GM21367 (cell line): ENCODE results near the gene CMC2.

Source experiments
- ATAC-seq: cut with Tn5 transposase; IDR thresholded peaks from one replicate; pipeline ENCODE4 v1.9.1; 2021; ENCODE audit not compliant: unreplicated experiment

The CMC2 gene

GRCh38 chr16:80981103-80981502 is 25.6 kb downstream of the CMC2 start:
- no peak for ATAC-seq

DNA sequence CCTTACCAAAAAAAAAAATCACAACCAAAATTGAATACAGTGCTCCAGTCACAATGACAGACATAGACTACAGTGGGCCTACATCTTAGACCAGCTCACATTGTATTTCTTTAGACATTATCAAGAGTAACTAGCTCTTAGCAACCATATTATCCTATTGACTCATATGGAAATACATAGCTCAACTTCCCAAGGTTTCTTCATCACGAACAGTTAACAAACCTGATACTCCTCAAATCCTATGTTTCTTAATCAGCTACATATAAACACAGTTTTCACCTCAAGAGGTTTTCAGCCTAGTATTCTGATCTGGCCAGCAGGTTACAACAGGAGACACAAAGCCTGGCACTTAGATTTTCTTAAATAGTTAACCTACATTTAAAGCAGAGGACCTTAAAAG is 29.7 kb downstream of the CMC2 start:
- ATAC-seq, result no peak

DNA sequence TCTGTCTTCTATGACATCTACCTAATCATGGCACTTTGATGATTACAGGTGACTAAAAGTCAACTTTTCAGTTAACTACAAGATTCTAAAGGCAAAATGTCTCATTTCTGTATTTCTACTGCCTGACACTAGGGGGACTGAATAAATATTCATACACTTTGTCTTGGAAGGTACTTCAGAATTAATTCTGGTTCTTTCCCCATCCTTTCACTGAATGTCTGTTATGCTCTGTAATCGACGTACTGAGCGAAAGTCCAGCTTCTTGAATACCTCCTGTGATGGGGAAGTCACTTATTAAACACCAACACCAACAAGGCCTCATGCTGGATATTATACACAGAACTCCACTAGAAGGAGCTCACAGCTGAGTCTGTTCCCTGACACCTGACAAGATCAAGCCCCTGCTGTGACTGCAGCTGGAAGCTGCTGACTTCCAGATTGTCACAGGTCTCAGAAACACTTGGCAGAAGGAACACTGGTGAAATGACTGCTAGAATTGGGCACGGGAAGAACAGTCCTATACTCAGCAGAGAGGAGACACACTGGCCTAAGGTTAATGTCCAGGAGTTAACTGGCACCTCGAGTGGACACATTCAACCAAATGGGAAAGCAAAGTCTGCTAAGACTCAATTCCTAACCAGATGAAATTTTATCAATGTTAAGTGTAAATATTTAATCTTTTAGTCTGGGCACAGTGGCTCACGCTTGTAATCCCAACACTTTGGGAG is 31.9 kb downstream of the CMC2 start:
- ATAC-seq, result no peak

- ATAC-seq, result no peak
These were observed 32.7 kb downstream of the CMC2 start for GRCh38 chr16:80973991-80974390.

DNA sequence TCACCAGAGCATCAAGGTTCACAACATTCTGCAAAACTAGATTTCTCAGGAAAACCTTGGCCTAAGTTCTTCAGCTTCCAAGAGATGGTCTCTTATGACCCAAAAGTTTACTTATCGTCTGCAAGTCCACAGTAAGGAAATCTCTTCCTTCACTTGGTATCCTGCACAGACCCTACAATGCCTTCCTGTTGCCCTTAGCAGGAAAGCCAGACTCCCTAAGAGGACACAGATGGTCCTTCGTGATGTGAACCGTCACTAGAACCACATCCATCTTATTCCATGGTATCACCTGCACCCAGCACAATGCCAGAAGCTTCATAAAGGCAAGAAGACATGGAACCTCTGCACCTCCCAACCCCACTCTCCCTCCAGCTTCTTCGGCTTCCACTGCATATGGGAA is 34.1 kb downstream of the CMC2 start:
- ATAC-seq, result no peak

- ATAC-seq, result no peak
These were observed 34.9 kb downstream of the CMC2 start for GRCh38 chr16:80971819-80972218.

- ATAC-seq, result no peak
These were observed 37.6 kb downstream of the CMC2 start for GRCh38 chr16:80969114-80969484.

GRCh38 chr16:80968386-80969113 is 38.1 kb downstream of the CMC2 start:
- no peak for ATAC-seq

- no peak for ATAC-seq
These were observed 40.1 kb downstream of the CMC2 start for GRCh38 chr16:80966617-80967016.

DNA sequence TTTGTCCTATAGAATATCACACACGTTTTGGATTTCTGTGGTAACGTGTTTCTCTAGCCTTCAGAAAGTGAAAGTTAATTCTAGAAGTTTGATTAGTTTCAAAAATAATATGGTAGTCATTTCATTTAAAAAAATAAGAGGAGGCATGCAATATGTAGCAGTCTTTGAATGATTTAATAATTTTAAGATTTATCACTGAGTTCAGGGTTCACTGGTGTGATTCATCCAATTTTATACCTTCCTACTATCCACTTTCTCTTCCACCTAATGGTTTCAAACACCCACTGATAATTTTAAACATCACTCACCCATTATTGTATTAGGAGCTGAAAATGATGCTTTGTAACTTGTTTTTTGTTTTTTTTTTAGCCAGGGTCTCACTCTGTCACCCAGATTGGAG is 42.3 kb downstream of the CMC2 start:
- no peak for ATAC-seq

- ATAC-seq, result no peak
These were observed 43.8 kb downstream of the CMC2 start for GRCh38 chr16:80962879-80963278.

DNA sequence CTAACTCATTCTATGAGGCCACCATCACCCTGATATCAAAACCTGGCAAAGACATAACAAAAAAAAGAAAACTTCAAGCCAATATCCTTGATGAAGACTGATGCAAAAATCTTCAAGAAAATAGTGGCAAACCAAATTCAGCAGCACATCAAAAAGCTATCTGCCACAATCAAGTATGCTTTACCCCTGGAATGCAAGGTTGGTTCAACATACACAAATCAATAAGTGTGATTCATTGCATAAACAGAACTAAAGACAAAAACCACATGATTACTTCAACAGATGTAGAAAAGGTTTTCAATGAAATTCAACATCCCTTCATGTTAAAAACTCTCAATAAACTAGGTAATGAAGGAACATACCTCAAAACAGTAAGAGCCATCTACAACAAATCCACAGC is 48.4 kb downstream of the CMC2 start:
- ATAC-seq, result no peak

GRCh38 chr16:80954985-80955384 is 51.7 kb downstream of the CMC2 start:
- ATAC-seq, result no peak

- no peak for ATAC-seq
These were observed 57.7 kb downstream of the CMC2 start for GRCh38 chr16:80948886-80949493.

- no peak for ATAC-seq
These were observed 58.7 kb downstream of the CMC2 start for GRCh38 chr16:80947708-80948625.

DNA sequence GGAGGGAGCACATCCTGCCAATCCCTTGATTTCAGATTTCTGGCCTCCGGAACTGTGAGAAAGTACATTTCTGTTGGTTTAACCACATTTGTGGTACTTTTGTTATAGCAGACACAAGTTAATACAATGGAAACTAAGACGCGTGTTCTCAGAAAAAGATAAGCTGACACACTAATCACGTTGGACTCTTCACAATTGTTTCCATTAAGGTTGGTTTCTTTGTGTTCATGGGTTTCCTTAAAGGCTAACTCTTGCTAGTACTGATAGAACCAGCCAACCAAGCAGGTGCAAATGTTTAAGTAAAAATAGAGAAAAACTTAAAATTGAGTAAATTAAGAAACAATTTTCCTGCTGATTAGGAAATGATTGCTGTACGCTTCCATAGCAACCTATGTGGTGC is 59.4 kb downstream of the CMC2 start:
- ATAC-seq, result no peak

DNA sequence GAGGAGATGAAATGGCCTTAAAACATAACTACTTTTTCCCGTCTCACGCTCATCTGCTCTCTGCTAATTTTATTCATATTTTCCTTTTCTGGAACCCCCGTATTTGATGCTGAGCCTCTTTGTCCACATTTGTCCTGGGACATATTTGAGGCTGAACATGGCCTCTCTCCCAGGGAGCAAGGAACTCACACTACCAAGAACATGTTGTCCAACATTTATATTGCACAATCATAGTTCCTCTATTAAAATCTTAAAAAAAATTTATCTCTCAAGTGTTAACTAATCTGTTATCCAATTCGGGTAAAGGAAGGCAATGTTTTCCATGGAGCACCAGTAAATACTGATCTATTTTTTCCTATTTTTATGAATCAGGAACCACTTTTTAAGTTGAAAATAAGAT is 60.2 kb downstream of the CMC2 start:
- no peak for ATAC-seq

DNA sequence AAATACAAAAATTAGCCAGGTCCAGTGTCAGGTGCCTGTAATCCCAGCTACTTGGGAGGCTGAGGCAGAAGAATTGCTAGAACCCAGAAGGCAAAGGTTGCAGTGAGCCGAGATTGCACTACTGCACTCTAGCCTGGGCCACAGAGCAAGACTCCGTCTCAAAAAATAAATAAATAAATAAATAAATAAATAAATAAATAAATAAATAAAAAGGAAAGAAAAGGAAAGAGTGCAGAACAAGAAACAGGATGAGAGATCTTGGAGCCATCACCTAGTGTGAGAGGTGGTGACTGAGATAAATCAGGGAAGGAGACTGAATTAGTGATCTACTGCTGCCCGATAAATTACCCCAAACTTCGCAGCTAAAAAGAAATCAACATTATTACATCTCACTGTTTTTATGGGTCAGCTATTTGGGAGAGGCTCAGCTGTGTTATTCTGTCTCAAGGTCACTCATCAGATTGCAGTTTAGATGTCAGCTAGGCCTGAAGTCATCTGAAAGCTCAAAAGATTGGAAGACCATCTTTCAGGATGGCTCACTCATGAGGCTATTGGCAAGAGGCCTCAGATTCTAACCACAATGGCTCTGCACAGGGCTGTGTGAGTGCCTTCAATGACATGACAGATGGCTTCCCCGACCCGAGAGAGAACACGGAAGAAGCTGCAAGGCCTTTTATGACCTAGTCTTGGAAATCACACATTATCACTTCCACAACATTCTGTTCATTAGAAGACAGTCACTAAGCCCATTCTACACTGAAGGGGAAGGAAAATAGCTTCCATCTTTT is 66.4 kb downstream of the CMC2 start:
- ATAC-seq, result no peak

GRCh38 chr16:80938879-80939260 is 67.8 kb downstream of the CMC2 start:
- ATAC-seq, result no peak
